ENCODE measurements around the gene CAMK2G. TPM values are rescaled to one million over a fixed set of nuclear protein-coding genes. Genes with fewer than 3 reads are reported as not detected.
A peak's percentile ranks its signal among the peaks of the same experiment; 100 is the strongest.

Gene CAMK2G
- total RNA-seq, 1 donor from 2014 or later = 22.1 TPM

DNA sequence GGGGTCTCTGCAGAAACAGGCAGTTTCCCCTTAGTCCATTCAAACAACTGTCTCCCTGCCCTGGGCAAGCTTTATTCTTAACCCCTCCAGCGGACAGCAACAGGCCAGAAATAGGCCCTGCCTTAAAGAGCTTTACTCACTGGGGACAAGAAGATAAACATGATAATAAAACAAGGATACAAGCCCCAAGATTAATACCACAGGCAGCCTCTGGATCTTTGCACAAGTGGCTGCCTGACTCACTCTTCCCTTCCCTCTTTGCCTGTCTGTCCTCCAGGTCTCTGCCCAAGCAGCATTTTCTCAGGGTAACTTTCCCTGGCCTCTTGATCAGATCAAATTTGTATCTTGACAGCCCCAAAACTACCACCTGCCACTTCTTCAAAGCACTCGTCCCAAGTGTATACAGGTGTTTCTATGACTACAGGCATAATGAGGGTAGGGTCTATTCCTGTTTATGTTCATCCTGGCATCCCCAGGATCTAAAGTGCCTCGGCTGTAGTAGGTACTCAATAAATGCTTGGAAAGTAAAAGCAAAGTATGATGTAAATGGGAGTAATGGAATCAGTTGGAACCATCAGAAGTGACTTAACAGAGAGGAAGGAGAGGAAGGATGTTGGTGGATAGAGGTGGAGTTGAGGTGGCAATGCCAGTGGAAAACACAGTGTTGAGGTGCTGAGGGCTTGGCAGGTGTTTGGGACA is 7.0 kb upstream of the CAMK2G start:
- Mint-ChIP-seq H3K27me3 (peaks cover 4% of the 10 kb centered on the region), H3K4me1 (peaks cover 27% of the 10 kb centered on the region), H3K27ac (no peak overlapping the region), H3K4me3 (no peak overlapping the region), H3K36me3 (ENCODE audit: low read depth) (no peaks in the 10 kb centered on the region), H3K9me3 (no peaks in the 10 kb centered on the region)
- intact Hi-C loops (cut with micrococcal nuclease) = loop anchor here (10.0 kb wide), 1 partner anchor 353 kb away; no protein-coding TSS in a partner anchor
- DNase-seq = no peak

DNA sequence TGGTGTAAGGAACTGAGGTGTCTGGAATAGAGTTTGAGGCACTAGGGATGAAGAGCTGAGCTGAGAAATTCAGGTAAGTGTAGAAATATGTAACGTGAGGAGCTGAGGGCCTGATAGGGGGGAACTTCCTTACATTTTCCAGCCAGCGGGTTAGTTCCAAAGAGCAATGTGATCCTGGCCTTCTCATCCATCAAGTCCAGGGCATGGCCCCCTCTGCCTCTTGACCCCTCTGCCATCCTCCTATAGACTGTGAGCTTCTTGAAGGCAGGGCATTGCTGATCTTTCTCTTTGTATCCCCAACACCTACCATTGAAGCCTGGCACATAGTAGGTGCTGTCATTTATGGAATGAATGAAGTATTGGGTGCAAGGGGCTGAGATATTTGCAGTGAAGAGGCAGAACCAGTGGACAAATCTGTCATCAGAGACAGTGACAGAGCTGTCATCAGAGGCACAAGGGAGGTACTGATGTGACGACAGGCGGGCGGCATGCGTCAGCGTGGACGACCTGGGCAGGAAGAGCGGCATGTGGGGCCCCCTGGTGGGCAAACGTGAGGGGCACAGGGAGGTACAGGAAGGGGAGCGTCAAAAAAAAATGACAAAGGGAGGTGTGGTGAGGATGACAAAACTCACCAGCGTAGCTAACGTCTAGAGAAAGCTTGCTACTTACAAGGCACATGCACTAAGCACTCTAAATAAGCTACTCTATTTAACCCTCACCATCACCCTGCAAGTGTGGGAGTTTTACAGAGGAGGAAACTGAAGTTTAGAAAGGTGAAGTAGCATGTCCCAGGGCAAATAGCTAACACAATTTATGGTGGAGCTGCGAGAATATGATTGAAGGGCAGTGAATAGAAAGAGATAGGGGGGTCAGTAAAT is 5.2 kb upstream of the CAMK2G start:
- peaks cover 4% of the 10 kb centered on the region for H3K27me3 Mint-ChIP-seq
- DNase-seq = peak; percentile 98
- peaks cover 31% of the 10 kb centered on the region for H3K4me1 Mint-ChIP-seq
- H3K27ac Mint-ChIP-seq = peak overlapping the region; percentile 61
- peak overlapping the region; percentile 3 for H3K4me3 Mint-ChIP-seq
- H3K36me3 Mint-ChIP-seq (ENCODE audit: low read depth) = no peaks in the 10 kb centered on the region
- intact Hi-C loops (cut with micrococcal nuclease) = loop anchor here (1.0 to 10.0 kb wide), 4 partner anchors 30 to 355 kb away; partner anchors contain the start of gene NDST2
- H3K9me3 Mint-ChIP-seq = no peaks in the 10 kb centered on the region

DNA sequence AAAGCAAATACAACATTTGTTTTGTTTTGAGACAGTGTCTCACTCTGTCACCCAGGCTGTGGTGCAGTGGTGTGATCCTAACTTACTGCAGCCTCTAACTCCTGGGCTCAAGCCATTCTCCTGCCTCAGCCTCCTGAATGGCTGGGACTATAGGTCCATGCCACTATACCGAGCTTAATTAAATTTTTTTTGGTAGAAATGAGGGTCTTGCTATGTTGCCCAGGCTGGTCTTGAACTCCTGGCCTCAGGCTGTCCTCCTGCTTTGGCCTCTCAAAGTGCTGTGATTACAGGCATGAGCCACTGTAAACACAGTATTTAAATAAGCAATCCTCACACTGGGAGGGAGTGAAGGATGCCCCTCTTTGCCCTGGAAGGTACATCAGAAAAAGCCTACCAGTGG is 4.0 kb upstream of the CAMK2G start:
- no peaks in the 10 kb centered on the region for H3K9me3 Mint-ChIP-seq
- no peaks in the 10 kb centered on the region for H3K36me3 Mint-ChIP-seq (ENCODE audit: low read depth)
- peaks cover 31% of the 10 kb centered on the region for H3K4me1 Mint-ChIP-seq
- intact Hi-C loops (cut with micrococcal nuclease) = loop anchor here (5.0 kb wide), 1 partner anchor 106 kb away; a partner anchor contains a TSS
- DNase-seq = no peak
- H3K4me3 Mint-ChIP-seq = no peak overlapping the region
- H3K27me3 Mint-ChIP-seq = peaks cover 4% of the 10 kb centered on the region
- no peak overlapping the region for H3K27ac Mint-ChIP-seq

DNA sequence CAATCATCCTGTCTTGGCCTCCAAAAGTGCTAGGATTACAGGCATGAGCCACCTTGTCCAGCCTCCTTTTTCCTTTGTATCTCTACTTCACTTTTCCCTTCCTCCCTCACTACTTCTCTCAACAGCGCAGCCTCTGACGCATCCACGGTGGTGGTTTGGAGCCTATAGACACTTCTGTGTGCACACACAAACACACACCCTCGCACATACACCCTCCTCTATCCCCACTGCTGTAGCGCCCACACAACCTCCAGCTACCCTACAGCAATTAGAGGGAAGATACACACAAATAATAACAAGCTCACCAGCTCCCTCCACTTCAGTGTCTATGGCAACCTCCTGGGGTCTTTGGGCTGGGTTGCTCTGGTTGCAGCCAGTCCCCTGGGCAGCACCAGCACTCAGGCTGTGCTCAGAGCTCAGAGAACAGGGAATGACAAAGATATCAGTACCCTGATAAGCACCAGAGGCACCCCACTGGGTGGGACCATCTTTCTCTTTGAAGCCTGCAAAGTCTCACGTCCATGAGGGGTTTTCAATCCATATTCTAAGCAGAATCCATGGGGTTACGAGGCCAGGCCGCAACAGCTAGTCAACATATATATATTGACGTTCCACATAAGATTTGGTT is 3.3 kb upstream of the CAMK2G start:
- H3K9me3 Mint-ChIP-seq = no peaks in the 10 kb centered on the region
- DNase-seq = no peak
- H3K27ac Mint-ChIP-seq = no peak overlapping the region
- peaks cover 4% of the 10 kb centered on the region for H3K27me3 Mint-ChIP-seq
- H3K4me1 Mint-ChIP-seq = peaks cover 38% of the 10 kb centered on the region
- H3K36me3 Mint-ChIP-seq (ENCODE audit: low read depth) = no peaks in the 10 kb centered on the region
- no peak overlapping the region for H3K4me3 Mint-ChIP-seq
- intact Hi-C loops (cut with micrococcal nuclease) = loop anchor here (5.0 kb wide), 1 partner anchor 105 kb away; a partner anchor contains a TSS

DNA sequence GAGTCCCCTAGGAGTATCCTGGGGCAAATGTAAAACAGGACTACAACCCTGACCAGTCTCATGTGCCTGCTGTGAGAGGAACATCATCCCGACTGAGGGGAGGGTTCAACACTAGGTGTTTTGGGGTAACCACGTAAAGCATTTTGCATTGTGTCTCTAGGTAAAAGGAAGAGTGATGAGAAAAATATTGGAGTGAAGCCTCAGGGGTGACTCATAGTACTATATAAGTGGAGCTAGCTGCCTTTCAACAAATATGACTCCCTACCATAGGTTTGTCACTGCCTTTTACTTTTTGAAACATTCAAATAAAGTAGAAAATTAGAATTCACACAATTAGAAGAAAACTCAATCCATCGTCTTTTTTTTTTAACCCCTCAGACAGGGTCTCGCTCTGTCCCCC is 2.6 kb upstream of the CAMK2G start:
- H3K36me3 Mint-ChIP-seq (ENCODE audit: low read depth) = peaks cover 1% of the 10 kb centered on the region
- no peaks in the 10 kb centered on the region for H3K9me3 Mint-ChIP-seq
- H3K4me3 Mint-ChIP-seq = no peak overlapping the region
- intact Hi-C loops (cut with micrococcal nuclease) = loop anchor here (5.0 kb wide), 1 partner anchor 105 kb away; a partner anchor contains a TSS
- no peak for DNase-seq
- H3K4me1 Mint-ChIP-seq = peaks cover 44% of the 10 kb centered on the region
- H3K27ac Mint-ChIP-seq = peak overlapping the region; percentile 66
- peaks cover 4% of the 10 kb centered on the region for H3K27me3 Mint-ChIP-seq

DNA sequence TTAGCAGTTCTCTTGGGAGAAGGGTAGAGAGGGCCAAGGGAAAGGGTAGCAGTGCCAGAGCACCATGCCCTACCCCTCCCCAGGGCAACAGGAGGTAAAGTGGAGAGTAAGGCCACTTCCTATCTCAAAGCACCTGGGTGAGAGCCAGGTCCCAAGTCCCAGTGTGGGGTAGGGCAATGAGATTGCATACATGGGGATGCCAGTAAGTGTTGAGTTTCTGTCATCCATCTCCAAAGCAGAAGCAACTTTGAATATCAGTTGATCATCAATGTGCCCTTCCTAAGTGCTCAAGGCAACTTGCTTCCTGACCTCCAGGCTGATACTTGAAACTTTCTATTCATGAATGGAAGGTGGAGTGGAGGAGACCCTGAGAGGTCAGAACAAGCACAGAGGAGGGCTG is 2.2 kb upstream of the CAMK2G start:
- Mint-ChIP-seq H3K4me3 (no peak overlapping the region), H3K27ac (peak overlapping the region; percentile 66), H3K27me3 (peaks cover 3% of the 10 kb centered on the region), H3K4me1 (peaks cover 47% of the 10 kb centered on the region), H3K9me3 (no peaks in the 10 kb centered on the region), H3K36me3 (ENCODE audit: low read depth) (peaks cover 5% of the 10 kb centered on the region)
- intact Hi-C loops (cut with micrococcal nuclease) = loop anchor here (5.0 kb wide), 1 partner anchor 104 kb away; a partner anchor contains a TSS
- no peak for DNase-seq

DNA sequence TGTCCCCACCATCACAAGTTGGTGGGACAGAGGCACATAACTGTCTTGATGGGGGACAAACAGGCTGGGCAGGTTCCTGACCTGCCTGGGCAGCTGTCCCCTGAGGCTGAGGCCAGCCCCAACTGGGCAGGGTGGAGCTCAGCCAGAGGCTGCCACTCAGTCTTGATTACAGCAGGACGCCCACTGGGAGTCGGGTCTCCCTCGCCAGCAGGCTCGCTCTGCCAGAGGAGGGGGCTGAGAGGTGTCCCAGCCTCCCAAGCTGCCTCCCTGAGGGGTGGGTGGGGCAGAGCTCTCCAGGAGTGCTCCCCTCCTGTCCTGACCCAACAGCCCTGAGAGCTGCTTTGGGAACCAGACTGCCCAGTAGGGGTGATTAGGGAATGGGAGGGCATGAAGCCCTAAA is 1.8 kb upstream of the CAMK2G start:
- peaks cover 49% of the 10 kb centered on the region for H3K4me1 Mint-ChIP-seq
- peak overlapping the region; percentile 38 for H3K27ac Mint-ChIP-seq
- peaks cover 2% of the 10 kb centered on the region for H3K27me3 Mint-ChIP-seq
- H3K9me3 Mint-ChIP-seq = no peaks in the 10 kb centered on the region
- intact Hi-C loops (cut with micrococcal nuclease) = loop anchor here (5.0 kb wide), 1 partner anchor 104 kb away; a partner anchor contains a TSS
- no peak for DNase-seq
- no peak overlapping the region for H3K4me3 Mint-ChIP-seq
- H3K36me3 Mint-ChIP-seq (ENCODE audit: low read depth) = peaks cover 8% of the 10 kb centered on the region

DNA sequence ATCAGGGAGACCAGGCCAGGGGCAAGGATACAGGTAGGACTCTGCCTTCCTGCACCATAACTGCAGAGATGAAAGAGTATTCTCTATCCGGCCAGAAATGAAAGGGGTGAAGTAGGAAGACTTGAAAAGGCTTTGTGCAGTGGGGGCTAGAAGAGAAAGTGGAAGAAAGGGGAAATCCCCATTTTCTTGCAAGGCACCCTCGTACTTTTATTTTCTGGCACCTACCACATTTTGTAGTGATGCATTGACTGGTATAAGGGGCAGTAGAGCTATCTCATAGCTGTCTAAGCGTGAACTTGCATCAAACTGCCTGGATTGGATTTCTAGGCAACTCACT is 752 bp upstream of the CAMK2G start:
- peaks cover 58% of the 10 kb centered on the region for H3K4me1 Mint-ChIP-seq
- no peaks in the 10 kb centered on the region for H3K9me3 Mint-ChIP-seq
- intact Hi-C loops (cut with micrococcal nuclease) = loop anchor here (1.0 to 5.0 kb wide), 3 partner anchors 26 to 122 kb away; a partner anchor contains a TSS
- peak overlapping the region; percentile 90 for H3K27ac Mint-ChIP-seq
- H3K36me3 Mint-ChIP-seq (ENCODE audit: low read depth) = peaks cover 16% of the 10 kb centered on the region
- H3K4me3 Mint-ChIP-seq = peak overlapping the region; percentile 81
- DNase-seq = peak; percentile 89
- H3K27me3 Mint-ChIP-seq = no peaks in the 10 kb centered on the region

DNA sequence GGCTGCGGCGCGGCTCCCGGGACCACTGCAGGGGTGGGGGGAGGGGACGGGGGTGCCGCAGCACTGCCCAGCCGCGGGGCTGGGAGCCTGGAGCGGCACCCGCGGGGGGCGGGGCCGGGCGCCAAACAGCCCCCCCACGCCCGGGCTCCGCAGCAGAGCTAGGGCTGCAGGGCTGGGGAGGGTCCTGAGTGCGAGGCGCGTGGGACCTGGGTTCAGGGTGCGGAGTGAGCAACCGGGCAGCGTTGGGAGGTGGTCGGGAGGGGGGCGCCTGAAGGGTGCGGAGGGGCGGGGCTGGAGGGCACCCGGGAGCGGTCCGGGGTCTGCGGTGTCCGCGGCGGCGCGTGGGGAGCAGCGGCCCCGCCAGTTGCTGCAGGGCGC is 528 bp downstream of the CAMK2G start:
- Mint-ChIP-seq H3K27me3 (no peaks in the 10 kb centered on the region), H3K27ac (no peak overlapping the region), H3K4me3 (peak overlapping the region; percentile 67), H3K4me1 (peaks cover 49% of the 10 kb centered on the region), H3K36me3 (ENCODE audit: low read depth) (peaks cover 17% of the 10 kb centered on the region), H3K9me3 (no peaks in the 10 kb centered on the region)
- intact Hi-C loops (cut with micrococcal nuclease) = no loop called here
- DNase-seq = peak; percentile 74

DNA sequence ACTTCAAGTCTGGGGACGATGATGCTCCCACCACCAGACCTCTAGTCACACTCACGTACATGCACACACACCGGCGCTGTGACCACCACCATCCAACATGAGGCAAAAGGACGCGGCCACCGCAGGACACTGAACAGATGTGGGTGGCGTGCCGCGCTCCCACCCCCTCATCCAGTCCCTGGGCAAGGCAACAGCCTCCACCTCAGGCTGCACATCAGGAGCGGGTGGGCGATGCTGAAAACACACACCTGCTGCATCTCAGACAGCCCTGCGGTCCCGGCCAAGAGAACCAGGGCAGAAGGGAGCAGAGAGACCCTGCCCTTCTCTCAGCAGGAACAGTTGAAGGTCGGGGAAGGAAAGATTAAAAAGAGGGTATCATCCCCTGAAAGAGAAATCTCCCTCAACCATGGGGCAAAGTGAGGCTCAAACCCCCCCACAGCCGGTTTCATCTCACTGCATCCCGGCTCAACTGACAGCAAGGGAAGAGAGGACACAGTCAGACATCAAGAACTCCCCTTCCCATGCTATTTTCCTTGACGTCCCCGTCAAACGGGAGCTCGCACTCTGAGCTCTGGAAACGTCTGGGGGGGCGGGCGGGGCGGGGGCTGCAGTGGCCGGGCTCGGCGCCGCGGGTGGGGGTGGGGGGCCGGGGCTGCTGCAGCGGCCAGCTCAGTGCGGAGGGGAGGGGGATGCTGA is 1.1 kb downstream of the CAMK2G start:
- peaks cover 18% of the 10 kb centered on the region for H3K36me3 Mint-ChIP-seq (ENCODE audit: low read depth)
- no peaks in the 10 kb centered on the region for H3K27me3 Mint-ChIP-seq
- peak overlapping the region; percentile 35 for H3K27ac Mint-ChIP-seq
- H3K9me3 Mint-ChIP-seq = no peaks in the 10 kb centered on the region
- no peak for DNase-seq
- intact Hi-C loops (cut with micrococcal nuclease) = no loop called here
- H3K4me3 Mint-ChIP-seq = peak overlapping the region; percentile 79
- peaks cover 53% of the 10 kb centered on the region for H3K4me1 Mint-ChIP-seq

DNA sequence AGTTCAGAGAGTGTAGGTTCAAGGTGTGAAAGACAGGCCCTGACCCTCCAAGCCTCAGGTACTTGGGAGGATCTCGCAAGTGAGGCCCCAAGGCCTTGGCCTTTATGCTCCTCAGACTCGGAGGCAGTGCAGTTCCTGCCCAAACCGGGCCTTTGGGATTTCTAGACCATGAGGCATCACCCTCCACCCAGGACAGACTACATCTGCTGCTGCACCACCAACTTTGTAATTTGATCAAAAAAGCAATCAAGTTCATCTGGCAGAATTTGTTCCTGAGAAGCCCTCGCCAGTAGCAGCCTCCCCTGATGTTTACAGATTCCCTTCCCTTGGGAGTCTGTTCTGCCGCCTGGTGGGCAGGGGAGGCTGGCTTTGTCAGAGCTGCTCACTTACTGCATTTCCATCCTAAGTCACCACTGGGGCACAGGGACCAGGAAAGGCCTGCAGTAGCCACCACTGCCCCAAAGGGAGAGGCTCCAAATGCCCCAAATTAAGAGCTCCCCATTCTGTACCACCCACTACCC is 2.1 kb downstream of the CAMK2G start:
- H3K27me3 Mint-ChIP-seq = no peaks in the 10 kb centered on the region
- H3K36me3 Mint-ChIP-seq (ENCODE audit: low read depth) = peaks cover 18% of the 10 kb centered on the region
- peak overlapping the region; percentile 79 for H3K4me3 Mint-ChIP-seq
- H3K4me1 Mint-ChIP-seq = peaks cover 55% of the 10 kb centered on the region
- DNase-seq = no peak
- intact Hi-C loops (cut with micrococcal nuclease) = no loop called here
- H3K9me3 Mint-ChIP-seq = no peaks in the 10 kb centered on the region
- H3K27ac Mint-ChIP-seq = no peak overlapping the region

DNA sequence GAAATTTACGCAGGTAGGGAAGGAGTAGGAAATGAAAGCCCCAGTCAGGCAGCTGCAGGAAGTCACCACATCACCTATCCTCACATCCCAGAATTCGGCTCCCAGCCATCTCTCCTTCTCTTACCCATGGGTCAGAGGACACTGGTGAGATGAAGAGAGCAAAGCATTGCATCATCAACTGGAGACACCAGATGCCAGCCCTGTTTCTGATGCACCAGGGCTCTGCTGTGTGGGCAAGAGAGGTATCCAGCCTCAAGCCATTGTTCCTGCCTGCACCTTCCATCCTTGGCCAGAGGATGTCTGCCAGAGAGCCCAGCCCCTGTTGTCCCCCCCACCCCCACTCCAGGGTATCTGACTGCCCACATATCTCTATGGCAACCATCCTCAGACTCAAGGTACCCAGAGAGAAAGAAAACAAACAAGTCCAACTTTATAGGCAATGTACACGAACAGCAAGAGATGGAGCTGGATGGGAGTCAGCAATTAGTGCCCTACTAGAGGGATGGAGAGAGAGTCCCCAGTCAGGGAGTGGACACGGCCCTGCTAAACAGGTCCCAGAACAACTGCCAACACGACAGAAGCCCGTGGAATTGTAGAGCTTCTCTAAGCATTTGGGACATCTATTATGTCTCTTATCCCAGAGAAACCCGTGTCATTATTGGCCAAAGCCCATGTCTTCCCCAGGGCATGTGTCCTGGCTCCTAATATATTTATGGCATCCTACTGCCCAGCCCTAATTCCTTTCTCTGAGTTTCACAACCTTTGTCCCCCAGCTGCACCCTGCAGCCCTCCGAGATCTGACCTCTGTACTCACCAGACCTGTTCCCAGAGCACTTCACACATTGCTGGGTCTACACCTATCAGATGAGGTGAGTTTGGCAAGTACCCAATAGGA is 2.8 kb downstream of the CAMK2G start:
- intact Hi-C loops (cut with micrococcal nuclease) = no loop called here
- Mint-ChIP-seq H3K27ac (no peak overlapping the region), H3K27me3 (no peaks in the 10 kb centered on the region), H3K4me3 (peak overlapping the region; percentile 79), H3K36me3 (ENCODE audit: low read depth) (peaks cover 18% of the 10 kb centered on the region), H3K4me1 (peaks cover 55% of the 10 kb centered on the region), H3K9me3 (no peaks in the 10 kb centered on the region)
- no peak for DNase-seq
